PC-9 (cell line): ENCODE data around the gene ZNRF3.
"Not testable (repeated sequence)": the region's sequence is repeated elsewhere in the genome, so short reads cannot be mapped to it uniquely, and the experiment has no call there.

ENCODE experiments used
- CTCF ChIP-seq: fragments of 200-600 bp; sonication (generic); conservative IDR thresholded peaks from 2 replicates; pipeline ENCODE4 v1.6.1; 2017; ENCODE audit warnings: mixed run types, antibody characterized with exemption, mild to moderate bottlenecking, moderate library complexity
- EZH2 ChIP-seq: fragments of 200-600 bp; sonication (generic); IDR thresholded peaks from 2 replicates; pipeline ENCODE4 v1.8.0; 2017; ENCODE audit warnings: antibody characterized with exemption, low read depth

DNA sequence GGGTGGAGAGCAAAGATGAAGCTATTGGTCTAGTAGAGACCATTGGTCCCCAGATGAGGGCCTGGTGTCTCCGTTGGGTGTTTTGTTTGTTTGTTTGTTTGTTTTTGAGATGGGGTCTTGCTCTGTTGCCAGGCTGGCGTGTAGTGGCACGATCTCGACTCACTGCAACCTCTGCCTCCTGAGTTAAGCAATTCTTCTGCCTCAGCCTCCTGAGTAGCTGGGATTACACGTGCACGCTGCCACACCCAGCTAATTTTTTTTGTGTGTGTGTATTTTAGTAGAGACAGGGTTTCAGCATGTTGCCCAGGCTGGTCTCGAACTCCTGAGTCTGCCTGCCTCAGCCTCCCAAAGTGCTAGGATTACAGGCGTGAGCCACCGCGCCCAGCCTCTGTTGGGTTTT, 25.4 kb downstream of the ZNRF3 start:
- not testable (repeated sequence) for TF ChIP-seq CTCF, EZH2
